NOMO-1 treated with DMSO at 0.1 percent for 48 hours (cell line): Measurements from ENCODE around the gene PRMT1.
"Not testable (repeated sequence)": the region's sequence is repeated elsewhere in the genome, so short reads cannot be mapped to it uniquely, and the experiment has no call there.

Experiments
- DNase-seq: peaks from one replicate; lab custom pipeline; 2025; ENCODE audit not compliant: unreplicated experiment; lab: John Stamatoyannopoulos, UW

The PRMT1 gene

GRCh38 chr19:49677231-49677900 lies at the start of gene PRMT1:
Gene PRMT1, plus strand, starts transcription at chr19:49677271. Its CDS starts 10 bp downstream, at chr19:49677281.
- no peak for DNase-seq

DNA sequence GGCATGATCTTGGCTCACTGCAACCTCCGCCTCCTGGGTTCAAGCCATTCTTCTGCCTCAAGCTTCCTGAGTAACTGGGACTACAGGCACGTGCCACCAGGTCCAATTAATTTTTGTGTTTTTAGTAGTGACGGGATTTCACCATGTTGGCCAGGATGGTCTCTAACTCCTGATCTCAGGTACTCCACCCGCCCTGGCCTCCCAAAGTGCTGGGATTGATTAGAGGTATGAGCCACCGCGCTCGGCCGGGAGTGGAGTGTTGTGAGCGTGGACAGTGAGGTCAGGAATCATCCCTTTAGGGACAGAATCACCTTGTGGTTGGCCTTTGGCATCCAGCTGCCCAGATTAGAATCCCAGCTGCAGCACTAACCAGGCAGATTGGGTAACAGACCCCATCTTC lies 47.4 kb upstream of the PRMT1 start:
- DNase-seq = no peak

- DNase-seq = no peak
Measured at GRCh38 chr19:49631014-49631588, 46.0 kb upstream of the PRMT1 start.

DNA sequence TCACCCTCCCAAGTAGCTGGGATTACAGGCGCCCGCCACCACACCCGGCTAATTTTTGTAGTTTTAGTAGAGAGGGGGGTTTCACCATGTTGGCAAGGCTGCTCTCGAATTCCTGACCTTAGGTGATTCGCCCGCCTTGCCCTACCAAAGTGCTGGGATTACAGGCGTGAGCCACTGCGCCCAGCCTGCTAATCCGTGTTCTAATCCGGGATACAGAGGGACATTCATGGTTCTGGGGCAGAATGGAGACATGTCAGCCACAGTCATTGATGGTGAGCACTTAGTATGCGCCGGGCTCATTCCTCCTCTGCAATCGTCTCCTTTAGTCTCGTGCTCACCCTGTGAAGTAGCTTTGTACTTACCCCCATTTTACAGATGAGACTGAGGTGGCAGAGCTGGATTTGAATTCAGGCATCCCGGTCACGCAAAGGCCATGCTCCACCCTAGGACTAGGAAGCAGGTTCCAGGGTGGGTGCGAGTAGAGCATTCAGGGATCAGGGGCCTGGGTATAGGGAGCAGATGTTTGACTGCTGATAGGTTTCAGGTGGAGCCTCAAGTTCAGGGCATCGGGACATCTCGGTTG lies 45.4 kb upstream of the PRMT1 start:
- DNase-seq = no peak

DNA sequence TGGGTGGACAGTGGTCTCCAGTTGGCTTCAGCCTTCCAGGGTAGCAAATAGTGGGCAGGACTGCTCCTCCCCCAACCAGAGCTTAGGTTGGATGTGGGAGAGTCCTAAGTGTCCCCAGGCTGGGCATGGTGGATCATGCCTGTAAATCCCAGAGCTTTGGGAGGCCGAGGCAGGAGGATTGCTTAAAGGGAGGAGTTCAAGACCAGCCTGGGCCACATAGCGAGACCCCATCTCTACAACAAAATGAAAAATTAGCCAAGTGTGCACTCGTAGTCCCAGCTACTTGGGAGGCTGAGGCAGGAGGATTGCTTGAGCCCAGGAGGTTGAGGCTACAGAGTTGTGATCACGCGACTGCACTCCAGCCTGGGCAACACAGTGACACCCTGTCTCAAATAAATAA lies 44.5 kb upstream of the PRMT1 start:
- no peak for DNase-seq

DNA sequence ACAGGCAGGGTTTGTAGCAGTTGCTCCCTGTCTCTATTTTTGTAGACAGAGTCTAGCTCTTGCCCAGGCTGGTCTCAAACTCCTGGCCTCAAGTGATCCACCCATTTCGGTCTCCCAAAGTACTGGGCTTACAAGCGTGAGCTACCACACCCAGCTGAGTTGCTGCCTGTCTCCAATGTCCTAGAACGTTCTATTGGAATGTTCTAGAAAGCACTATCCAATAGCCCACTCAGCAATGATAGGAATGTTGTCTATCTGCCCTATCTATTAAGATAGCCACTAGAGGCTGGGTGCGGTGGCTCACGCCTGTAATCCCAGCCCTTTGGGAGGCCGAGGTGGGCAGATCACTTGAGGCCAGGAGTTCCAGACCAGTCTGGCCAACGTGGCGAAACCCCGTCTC lies 43.8 kb upstream of the PRMT1 start:
- DNase-seq = not testable (repeated sequence)

GRCh38 chr19:49635530-49636232 lies 41.4 kb upstream of the PRMT1 start:
- no peak for DNase-seq

DNA sequence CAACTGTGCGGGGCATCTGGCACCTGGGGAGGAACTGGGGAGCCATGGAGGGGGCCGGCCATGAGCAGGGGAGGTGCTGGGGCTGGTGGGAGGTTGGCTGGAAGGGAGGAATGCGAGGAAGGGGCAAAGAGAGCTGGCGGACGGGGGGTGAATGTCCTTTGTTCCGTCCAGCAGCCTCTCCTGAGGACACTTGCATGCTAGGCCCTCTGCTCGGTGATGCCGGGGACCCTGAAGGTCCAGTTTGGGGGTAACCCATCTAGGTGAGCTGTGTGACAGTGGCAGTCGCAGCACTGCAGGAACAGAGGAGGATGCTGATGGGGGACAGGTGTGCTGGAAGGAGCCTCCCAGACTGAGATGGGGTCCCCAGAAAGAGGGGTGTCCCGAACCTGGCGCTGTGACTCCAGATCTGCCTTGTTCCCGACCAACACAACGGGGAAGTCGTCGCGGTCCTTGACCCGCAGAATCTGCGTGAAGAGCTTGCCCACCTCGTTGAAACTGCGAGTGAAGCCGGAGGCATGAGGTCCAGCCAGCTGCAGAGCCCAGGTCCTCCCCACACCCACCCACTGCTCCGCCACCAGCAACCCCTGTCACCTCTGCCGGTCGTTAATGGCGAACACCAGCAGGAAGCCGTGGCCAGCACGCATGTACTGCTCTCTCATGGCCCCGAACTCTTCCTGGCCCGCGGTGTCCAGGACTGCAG lies 40.7 kb upstream of the PRMT1 start:
- no peak for DNase-seq

DNA sequence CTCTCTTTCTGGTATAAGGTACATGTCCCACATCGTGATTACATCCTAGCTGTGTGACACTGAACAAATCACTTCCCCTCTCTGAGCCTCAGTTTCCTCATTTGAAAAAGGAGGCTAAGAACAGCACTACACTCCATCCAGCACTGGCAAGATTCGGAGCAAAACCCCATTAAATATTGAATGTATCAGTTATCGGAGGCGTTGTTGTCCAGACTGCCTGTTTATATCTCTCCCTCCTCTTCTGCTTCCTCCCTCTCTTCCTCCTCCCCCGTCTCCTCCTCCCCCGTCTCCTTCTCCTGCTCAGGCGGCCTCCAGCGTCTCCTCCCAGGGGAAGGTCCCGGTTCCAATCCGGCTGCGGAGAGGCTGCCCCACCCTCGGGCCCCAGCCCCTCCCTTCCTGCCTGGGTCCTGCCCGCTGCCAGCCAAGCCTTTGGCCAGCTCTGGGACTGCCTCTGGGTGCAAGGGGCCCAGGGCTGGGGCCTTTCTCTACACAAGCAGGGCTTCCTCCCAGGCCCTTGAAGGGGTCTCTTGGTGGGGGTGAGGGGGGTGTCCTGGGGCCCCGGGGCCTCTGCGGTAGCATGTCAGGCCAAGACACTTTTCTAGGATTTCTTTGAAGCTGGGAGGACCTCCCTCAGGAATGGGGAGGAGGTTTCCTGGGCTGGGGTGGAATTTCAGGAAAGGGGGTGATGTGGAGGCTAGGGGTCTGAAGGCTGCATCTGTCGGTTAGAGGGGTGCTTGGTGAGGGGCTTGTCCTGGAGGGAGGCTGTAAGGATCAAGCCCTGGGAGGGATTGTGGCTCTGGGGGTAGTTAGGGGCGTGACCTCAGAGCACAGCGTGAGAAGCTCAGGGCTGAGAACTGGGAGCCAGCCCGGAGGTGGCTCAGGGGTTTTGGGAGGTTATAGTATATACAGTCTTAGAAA lies 39.0 kb upstream of the PRMT1 start:
- DNase-seq = no peak

DNA sequence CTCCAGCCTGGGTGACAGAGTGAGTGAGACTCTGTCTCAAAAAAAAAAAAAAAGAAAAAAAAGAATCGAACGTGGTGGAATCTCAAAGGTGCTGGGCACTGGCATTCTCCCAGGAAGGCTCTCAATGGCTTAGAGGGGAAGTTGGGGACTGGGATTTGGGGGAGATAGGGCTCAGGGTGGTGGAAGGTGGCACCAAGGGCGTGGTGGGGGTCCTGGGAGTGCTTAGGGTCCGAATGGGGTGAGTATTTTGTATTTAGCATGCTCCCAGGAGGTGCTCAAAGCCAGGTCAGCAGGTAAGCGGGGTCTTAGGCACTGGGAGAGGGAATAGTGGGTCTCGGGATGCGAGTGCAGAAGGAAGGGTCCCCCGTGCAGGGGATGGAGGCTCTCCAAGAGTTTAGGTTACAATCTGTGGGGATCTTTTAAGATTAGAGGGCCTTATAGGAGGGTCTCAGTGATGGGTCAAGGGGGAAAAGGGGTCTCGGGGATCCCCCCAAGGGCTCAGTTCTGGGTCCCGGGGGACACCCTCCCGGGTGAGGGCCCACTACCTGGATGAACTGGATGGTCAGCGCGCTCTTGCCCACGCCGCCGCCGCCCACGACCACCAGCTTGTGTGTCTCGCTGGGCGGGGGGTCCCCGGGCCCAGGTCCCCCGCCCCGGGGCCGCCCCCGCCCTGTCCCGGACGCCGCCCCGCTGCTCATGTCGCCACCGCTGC lies 37.5 kb upstream of the PRMT1 start:
- no peak for DNase-seq

- peak; percentile 100 for DNase-seq
Measured at GRCh38 chr19:49640113-49640898, 36.8 kb upstream of the PRMT1 start, which contains the start of gene RRAS. Gene RRAS, minus strand, starts transcription at chr19:49640143. Its CDS starts 45 bp downstream, at chr19:49640098.

- peak; percentile 98 for DNase-seq
Measured at GRCh38 chr19:49641688-49642491, 35.2 kb upstream of the PRMT1 start, which contains the start of gene SCAF1. Gene SCAF1, plus strand, starts transcription at chr19:49642209. Its CDS starts 2,818 bp downstream, at chr19:49645027.

DNA sequence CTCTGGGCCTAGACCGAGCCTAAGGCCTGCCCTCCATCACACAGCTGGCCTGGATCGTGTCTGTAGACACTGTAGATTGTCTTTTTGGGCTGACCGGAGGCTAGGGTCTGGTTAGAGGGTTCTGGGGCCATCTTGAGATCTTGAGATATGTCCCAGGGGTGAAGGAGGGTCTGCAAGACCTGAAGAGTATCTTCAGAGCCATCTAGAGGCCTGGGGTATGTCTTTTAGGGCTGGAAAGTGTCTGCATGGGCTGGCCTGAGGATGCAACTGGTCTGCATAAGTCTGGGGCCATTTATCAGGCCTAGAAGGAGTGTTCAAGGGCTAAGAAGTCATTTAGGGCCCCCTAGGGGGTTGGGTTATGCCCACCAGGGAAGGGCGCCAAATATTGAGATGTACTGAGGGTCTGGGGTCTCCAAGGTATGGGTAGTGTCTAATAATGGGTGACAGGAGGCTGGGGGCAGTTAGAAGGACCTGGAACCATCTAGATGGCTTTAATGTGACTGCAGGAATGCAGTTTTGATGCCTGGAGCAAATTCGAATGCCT lies 34.5 kb upstream of the PRMT1 start:
- no peak for DNase-seq

- no peak for DNase-seq
Measured at GRCh38 chr19:49643466-49643865, 33.6 kb upstream of the PRMT1 start.

- DNase-seq = no peak
Measured at GRCh38 chr19:49645592-49645991, 31.5 kb upstream of the PRMT1 start.

DNA sequence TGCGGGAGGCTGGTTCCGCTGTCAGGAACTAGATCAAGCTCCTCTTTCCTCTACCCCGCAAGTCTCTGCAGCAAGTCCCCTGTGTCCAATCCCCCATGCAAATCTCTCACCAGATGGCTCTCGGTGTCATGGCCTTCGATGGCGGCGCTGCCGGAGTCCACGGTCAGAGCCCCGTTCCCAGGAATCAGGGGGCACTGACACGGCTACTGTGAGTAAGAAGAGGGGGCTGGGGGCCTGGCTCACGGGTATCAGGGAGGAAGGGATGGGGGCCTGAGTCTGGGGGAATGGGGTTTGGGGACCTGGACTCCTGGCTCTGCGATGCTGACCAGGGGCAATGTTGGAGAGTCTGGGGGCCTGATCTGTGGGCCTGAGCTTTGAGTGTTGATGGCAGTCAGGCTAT lies 31.1 kb upstream of the PRMT1 start:
- no peak for DNase-seq

- DNase-seq = no peak
Measured at GRCh38 chr19:49646586-49646985, 30.5 kb upstream of the PRMT1 start.
